WTC11 (cell line): ENCODE measurements around the gene RMDN3.

ENCODE experiments used
- CREM ChIP-seq: sonication (generic); formaldehyde crosslinking; IDR thresholded peaks from 2 replicates; pipeline ENCODE4 v1.8.1; 2022; ENCODE audit warnings: mild to moderate bottlenecking, missing genetic modification reagents, moderate library complexity
- CTCF ChIP-seq: fragments of 200-600 bp; IDR thresholded peaks from 2 replicates; pipeline ENCODE4 v1.8.0; 2022; ENCODE audit warnings: antibody characterized with exemption
- E2F1 ChIP-seq: sonication (generic); formaldehyde crosslinking; IDR thresholded peaks from 2 replicates; pipeline ENCODE4 v1.8.0; 2022; ENCODE audit warnings: mild to moderate bottlenecking, missing genetic modification reagents
- ETV6 ChIP-seq: sonication (generic); formaldehyde crosslinking; IDR thresholded peaks from 2 replicates; pipeline ENCODE4 v1.8.1; 2022; ENCODE audit warnings: mild to moderate bottlenecking, missing genetic modification reagents
- MAX ChIP-seq: sonication (generic); formaldehyde crosslinking; IDR thresholded peaks from 2 replicates; pipeline ENCODE4 v1.8.0; 2022; ENCODE audit warnings: mild to moderate bottlenecking, missing genetic modification reagents
- MLX ChIP-seq: sonication (generic); formaldehyde crosslinking; IDR thresholded peaks from 2 replicates; pipeline ENCODE4 v1.8.1; 2023; ENCODE audit warnings: mild to moderate bottlenecking, missing genetic modification reagents, moderate library complexity
- PRDM15 ChIP-seq: sonication (generic); formaldehyde crosslinking; IDR thresholded peaks from 2 replicates; pipeline ENCODE4 v1.8.0; 2022; ENCODE audit warnings: missing genetic modification reagents
- ZNF423 ChIP-seq: fragments of 250-450 bp; sonication (Bioruptor Pico); IDR thresholded peaks from 2 replicates; pipeline ENCODE4 v2.1.2; 2022; ENCODE audit warnings: mild to moderate bottlenecking, moderate library complexity

GRCh38 chr15:40693904-40694687, 61.0 kb downstream of the RMDN3 start:
- no peak for TF ChIP-seq CTCF
- no peak for TF ChIP-seq ZNF423
- no peak for TF ChIP-seq MLX (CRISPR knock-in tag)
- TF ChIP-seq CREM: no peak
- TF ChIP-seq MAX: no peak
- TF ChIP-seq PRDM15 (CRISPR knock-in tag): no peak
- no peak for TF ChIP-seq ETV6 (CRISPR knock-in tag)
- no peak for TF ChIP-seq E2F1 (CRISPR knock-in tag)
